DMS153 treated with DMSO at 0.1 percent for 48 hours (cell line): ENCODE measurements around the gene PBX1.

Experiments
- DNase-seq: peaks from one replicate; lab custom pipeline; 2025; ENCODE audit not compliant: unreplicated experiment; lab: John Stamatoyannopoulos, UW

The PBX1 gene

GRCh38 chr1:164562947-164563520, 4.0 kb downstream of the PBX1 start:
- no peak for DNase-seq

- DNase-seq: peak; percentile 19
Measured at GRCh38 chr1:164563721-164564360, 4.9 kb downstream of the PBX1 start.

GRCh38 chr1:164564378-164564777, 5.4 kb downstream of the PBX1 start:
- no peak for DNase-seq

GRCh38 chr1:164565357-164565756, 6.4 kb downstream of the PBX1 start:
- DNase-seq: no peak

- DNase-seq: no peak
Measured at GRCh38 chr1:164567774-164568173, 8.8 kb downstream of the PBX1 start.

- no peak for DNase-seq
Measured at GRCh38 chr1:164569241-164569640, 10.3 kb downstream of the PBX1 start.

GRCh38 chr1:164569866-164570265, 10.9 kb downstream of the PBX1 start:
- no peak for DNase-seq

GRCh38 chr1:164571333-164571732, 12.3 kb downstream of the PBX1 start:
- DNase-seq: no peak

- no peak for DNase-seq
Measured at GRCh38 chr1:164575356-164575886, 16.4 kb downstream of the PBX1 start.

GRCh38 chr1:164576291-164577271, 17.6 kb downstream of the PBX1 start:
- no peak for DNase-seq

GRCh38 chr1:164577291-164577690, 18.3 kb downstream of the PBX1 start:
- no peak for DNase-seq

GRCh38 chr1:164578479-164579200, 19.7 kb downstream of the PBX1 start:
- no peak for DNase-seq

- no peak for DNase-seq
Measured at GRCh38 chr1:164579381-164579780, 20.4 kb downstream of the PBX1 start.

- no peak for DNase-seq
Measured at GRCh38 chr1:164581762-164582161, 22.8 kb downstream of the PBX1 start.

GRCh38 chr1:164583196-164583595, 24.2 kb downstream of the PBX1 start:
- DNase-seq: no peak

GRCh38 chr1:164583835-164584539, 25.0 kb downstream of the PBX1 start:
- DNase-seq: no peak

GRCh38 chr1:164586591-164586990, 27.6 kb downstream of the PBX1 start:
- DNase-seq: no peak

GRCh38 chr1:164587617-164588501, 28.9 kb downstream of the PBX1 start:
- peak; percentile 73 for DNase-seq
